B cell (primary cell): ENCODE results near the gene NEU2. TPM values are rescaled to one million over a fixed set of nuclear protein-coding genes. Genes with fewer than 3 reads are reported as not detected.

Experiments
- ATAC-seq: fragments of 200-7000 bp; cut with Tn5 transposase; one replicate; pipeline ENCODE4 v1.10.0; 2021; ENCODE audit warnings: low read depth, mild to moderate bottlenecking, moderate number of reproducible peaks, moderate library complexity
- CTCF ChIA-PET: fragments of 350-600 bp; sonication (Branson Sonifier 250); formaldehyde crosslinking; loops from one replicate; lab custom pipeline; 2021; ENCODE audit warnings: antibody characterized with exemption, inconsistent platforms; lab: Charles Lee
- POLR2A ChIA-PET: fragments of 350-600 bp; sonication (Branson Sonifier 250); formaldehyde crosslinking; loops from one replicate; lab custom pipeline; 2021; ENCODE audit warnings: antibody characterized with exemption; lab: Charles Lee
- DNase-seq: peaks from one replicate; pipeline ENCODE4 v3.0.0; 2013
- H2AFZ ChIP-seq: 2 replicates; pipeline ENCODE4 v1.6.1; 2012; ENCODE audit warnings: mild to moderate bottlenecking, low read depth, low read length; ENCODE audit not compliant: insufficient read depth, poor library complexity, severe bottlenecking
- H3K27ac ChIP-seq, 2 donors: 1 replicate in 1 of 2; 2 replicates in 1 of 2; pipeline ENCODE4 v1.5.1; 2012 to 2013; ENCODE audit warnings: low read length in 2 of 2, mild to moderate bottlenecking in 2 of 2, moderate library complexity in 1 of 2
- H3K27me3 ChIP-seq, 4 experiments: fragments of 200-600 bp in 1 of 4; sonication (generic) in 1 of 4; replicated peaks in 1 of 4; 1 replicate in 2 of 4; 2 replicates in 2 of 4; pipeline versions ENCODE4 v1.6.1 to v1.7.0; 2013 to 2016; ENCODE audit warnings: low read length in 3 of 4, mild to moderate bottlenecking in 2 of 4, mixed read lengths in 1 of 4, moderate library complexity in 1 of 4; ENCODE audit not compliant: insufficient read depth in 4 of 4, control insufficient read depth in 3 of 4; ENCODE audit errors: control extremely low read depth in 1 of 4
- H3K36me3 ChIP-seq, 2 experiments: replicated peaks in 1 of 2; 1 replicate in 1 of 2; 2 replicates in 1 of 2; pipeline versions ENCODE4 v1.6.1 to v1.7.1; 2013; ENCODE audit warnings: low read length in 1 of 2; ENCODE audit not compliant: insufficient read depth in 2 of 2, control insufficient read depth in 1 of 2; ENCODE audit errors: control extremely low read depth in 1 of 2, extremely low read depth in 1 of 2
- H3K4me1 ChIP-seq, 2 donors: fragments of 200-600 bp in 1 of 2; sonication (generic) in 1 of 2; 1 replicate in 1 of 2; 2 replicates in 1 of 2; pipeline versions ENCODE4 v1.5.1 to v1.6.1; 2013 to 2017; ENCODE audit warnings: low read length in 2 of 2; ENCODE audit not compliant: control insufficient read depth in 2 of 2, insufficient read depth in 2 of 2
- H3K4me2 ChIP-seq: replicated peaks from 2 replicates; pipeline ENCODE3; 2012; ENCODE audit warnings: mild to moderate bottlenecking, low read depth, low read length; ENCODE audit not compliant: poor library complexity, severe bottlenecking
- H3K4me3 ChIP-seq, 5 experiments: fragments of 200-600 bp in 1 of 5; sonication (generic) in 1 of 5; 1 replicate in 3 of 5; 2 replicates in 2 of 5; pipeline versions ENCODE4 v1.5.1 to v1.7.0; 2011 to 2016; ENCODE audit warnings: low read length in 4 of 5, mild to moderate bottlenecking in 4 of 5, low read depth in 2 of 5, control low read depth in 1 of 5, moderate library complexity in 1 of 5; ENCODE audit not compliant: insufficient read depth in 1 of 5; ENCODE audit errors: control extremely low read depth in 1 of 5, extremely low read depth in 1 of 5
- H3K79me2 ChIP-seq: fragments of 200-600 bp; sonication (generic); one replicate; pipeline ENCODE4 v1.6.0; 2016; ENCODE audit warnings: low read length; ENCODE audit not compliant: control insufficient read depth, insufficient read depth
- H3K9ac ChIP-seq: fragments of 200-600 bp; sonication (generic); 2 replicates; pipeline ENCODE4 v1.6.1; 2017; ENCODE audit warnings: mild to moderate bottlenecking, low read length, moderate library complexity
- H3K9me3 ChIP-seq, 3 donors: one replicate each; pipeline versions ENCODE4 v1.6.1 to v1.7.1; 2013; ENCODE audit warnings: low read length in 2 of 3; ENCODE audit not compliant: control insufficient read depth in 2 of 3, insufficient read depth in 1 of 3; ENCODE audit errors: control extremely low read depth in 1 of 3
- H4K20me1 ChIP-seq: 2 replicates; pipeline ENCODE4 v1.6.0; 2012; ENCODE audit warnings: mild to moderate bottlenecking, low read length; ENCODE audit not compliant: insufficient read depth, control insufficient read depth, poor library complexity, severe bottlenecking
- H3K27ac Mint-ChIP-seq: one replicate; pipeline ENCODE4 v1.8.0; 2021; ENCODE audit warnings: mixed read lengths
- H3K27me3 Mint-ChIP-seq: one replicate; pipeline ENCODE4 v1.8.0; 2021; ENCODE audit warnings: mixed read lengths
- H3K4me1 Mint-ChIP-seq: one replicate; pipeline ENCODE4 v1.8.0; 2021; ENCODE audit warnings: mixed read lengths
- H3K4me3 Mint-ChIP-seq: one replicate; pipeline ENCODE4 v1.8.0; 2021; ENCODE audit warnings: mixed read lengths
- H3K9me3 Mint-ChIP-seq: one replicate; pipeline ENCODE4 v1.8.0; 2022; ENCODE audit warnings: mixed read lengths; ENCODE audit not compliant: insufficient read depth
- EZH2 ChIP-seq: IDR thresholded peaks from 2 replicates; pipeline ENCODE4 v1.6.1; 2012; ENCODE audit warnings: borderline replicate concordance, low read depth, mild to moderate bottlenecking, moderate library complexity, low read length; ENCODE audit not compliant: insufficient read depth, poor library complexity, severe bottlenecking
- WGBS: methylation state at CpG from one replicate; pipeline ENCODE4 v1.1.5; 2013; ENCODE audit warnings: missing lambda C conversion rate; ENCODE audit not compliant: insufficient coverage; 5-methylcytosine and 5-hydroxymethylcytosine counted together
- intact Hi-C: fragments of 100-400 bp; cut with micrococcal nuclease; formaldehyde crosslinking; loops from one replicate; pipeline ENCODE4 v1.10.0; 2022
- polyA plus RNA-seq: library from polyadenylated mRNA; depleted of rRNA; stranded (reverse); fragments of >200 nt; gene quantifications from 2 replicates; pipeline ENCODE4 v1.2.3, GENCODE V29; 2012
- total RNA-seq, 2 donors: library from RNA; stranded (reverse); fragments of 120-200 nt in 1 of 2; gene quantifications; 1 replicate in 1 of 2; 2 replicates in 1 of 2; pipeline versions ENCODE4 v1.2.3 to v1.2.4, GENCODE V29; 2013 to 2022
- TF ChIP-seq, protein P1 (sequence below): fragments of 200-600 bp; IDR thresholded peaks from one replicate; pipeline ENCODE4 v1.8.0; 2022; ENCODE audit warnings: antibody characterized with exemption, mild to moderate bottlenecking

Gene NEU2
- total and polyA plus RNA-seq, 2 donors (not counting 1 experiment from before 2014, with no cell fraction given) = not detected

DNA sequence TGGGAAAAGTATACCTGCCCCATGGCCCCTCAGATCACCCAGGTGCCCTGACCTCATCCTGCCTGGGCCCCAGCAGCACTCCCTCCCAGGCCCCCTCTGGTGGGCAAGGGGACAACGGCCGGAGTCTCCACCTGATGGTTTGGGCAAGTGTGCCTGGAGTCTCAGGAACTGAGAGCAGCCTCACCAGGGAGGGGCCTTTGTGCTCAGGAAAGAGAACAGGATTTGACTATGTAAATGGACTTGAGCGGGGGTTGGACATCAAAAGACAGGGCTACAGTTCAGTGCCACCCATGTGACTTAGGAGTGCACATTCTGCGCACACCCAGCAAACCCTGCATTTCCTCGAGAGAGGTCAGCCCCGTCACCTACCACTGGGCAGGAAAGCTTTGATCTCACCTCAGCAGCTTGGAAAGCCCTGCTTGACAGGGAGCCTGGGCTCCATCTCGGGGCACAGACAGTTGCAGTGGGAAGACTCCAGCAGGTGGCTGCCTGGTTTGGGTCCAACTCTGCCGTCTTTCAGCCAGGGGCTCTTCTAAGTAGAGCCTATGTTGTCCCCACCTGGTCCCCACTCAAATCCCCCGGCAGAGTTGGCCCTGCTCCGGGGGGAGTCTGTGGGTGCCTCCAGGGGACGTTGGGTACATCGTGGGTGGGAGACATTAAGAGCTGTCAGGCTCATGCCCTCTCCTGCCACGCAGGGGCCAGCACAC lies 30.9 kb downstream of the NEU2 start:
- H3K9me3 ChIP-seq = peaks cover 0 to 3% (median 0%) of the 10 kb centered on the region in 3 donors
- peaks cover 2 to 55% of the 10 kb centered on the region in 2 experiments for H3K36me3 ChIP-seq
- H3K4me3 ChIP-seq = peak overlapping the region; percentile 91 to 99 (median 98)
- POLR2A ChIA-PET = interaction anchor here (0.8 to 4.8 kb wide), 5 partner anchors 13 to 61 kb away, joined by 4 to 38 read pairs (median 6); no protein-coding TSS in a partner anchor
- peak overlapping the region; percentile 45 to 68 for H3K27ac ChIP-seq
- peak overlapping the region; percentile 97 for H3K9ac ChIP-seq
- peak; percentile 81 for DNase-seq
- H3K79me2 ChIP-seq = peaks cover 95% of the 10 kb centered on the region
- peak; percentile 26 for ATAC-seq
- no peaks in the 10 kb centered on the region for H3K27me3 ChIP-seq
- no peaks in the 10 kb centered on the region for H3K27me3 Mint-ChIP-seq
- no peaks in the 10 kb centered on the region for H3K9me3 Mint-ChIP-seq
- intact Hi-C loops = loop anchor here (5.0 kb wide), 2 partner anchors 269 to 366 kb away; partner anchors contain the start of gene GIGYF2
- peaks cover 53 to 82% of the 10 kb centered on the region in 2 donors for H3K4me1 ChIP-seq
- H2AFZ ChIP-seq = no peak overlapping the region
- peak overlapping the region; percentile 80 for H3K4me2 ChIP-seq
- CTCF ChIA-PET = interaction anchor here (0.7 to 4.7 kb wide), 6 partner anchors 9 to 188 kb away, joined by 3 to 20 read pairs (median 4); partner anchors contain the start of gene ATG16L1
- peaks cover 64% of the 10 kb centered on the region for H3K4me1 Mint-ChIP-seq
- peaks cover 65% of the 10 kb centered on the region for H4K20me1 ChIP-seq
- H3K27ac Mint-ChIP-seq = peak overlapping the region; percentile 87
- TF ChIP-seq, protein P1, sequence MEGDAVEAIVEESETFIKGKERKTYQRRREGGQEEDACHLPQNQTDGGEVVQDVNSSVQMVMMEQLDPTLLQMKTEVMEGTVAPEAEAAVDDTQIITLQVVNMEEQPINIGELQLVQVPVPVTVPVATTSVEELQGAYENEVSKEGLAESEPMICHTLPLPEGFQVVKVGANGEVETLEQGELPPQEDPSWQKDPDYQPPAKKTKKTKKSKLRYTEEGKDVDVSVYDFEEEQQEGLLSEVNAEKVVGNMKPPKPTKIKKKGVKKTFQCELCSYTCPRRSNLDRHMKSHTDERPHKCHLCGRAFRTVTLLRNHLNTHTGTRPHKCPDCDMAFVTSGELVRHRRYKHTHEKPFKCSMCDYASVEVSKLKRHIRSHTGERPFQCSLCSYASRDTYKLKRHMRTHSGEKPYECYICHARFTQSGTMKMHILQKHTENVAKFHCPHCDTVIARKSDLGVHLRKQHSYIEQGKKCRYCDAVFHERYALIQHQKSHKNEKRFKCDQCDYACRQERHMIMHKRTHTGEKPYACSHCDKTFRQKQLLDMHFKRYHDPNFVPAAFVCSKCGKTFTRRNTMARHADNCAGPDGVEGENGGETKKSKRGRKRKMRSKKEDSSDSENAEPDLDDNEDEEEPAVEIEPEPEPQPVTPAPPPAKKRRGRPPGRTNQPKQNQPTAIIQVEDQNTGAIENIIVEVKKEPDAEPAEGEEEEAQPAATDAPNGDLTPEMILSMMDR = no peak
- TF ChIP-seq EZH2 = no peak
- 16% methylated on average over 10 of the region's 13 CpGs for WGBS
- H3K4me3 Mint-ChIP-seq = peak overlapping the region; percentile 76
